SK-N-SH (cell line): ENCODE results near the gene SIRT3. TPM values are rescaled to one million over a fixed set of nuclear protein-coding genes. Genes with fewer than 3 reads are reported as not detected.
A peak's percentile ranks its signal among the peaks of the same experiment; 100 is the strongest.
"Not testable (repeated sequence)": the region's sequence is repeated elsewhere in the genome, so short reads cannot be mapped to it uniquely, and the experiment has no call there.

Source experiments
- CTCF ChIA-PET: fragments of 300-600, 350-600 bp; formaldehyde crosslinking; extraction: SDS; loops from one replicate; lab custom pipeline; 2021; lab: Yijun Ruan, JAX
- POLR2A ChIA-PET: fragments of 350-600 bp; sonication (Branson Sonifier 250); formaldehyde crosslinking; extraction: SDS; loops from one replicate; lab custom pipeline; 2020; ENCODE audit warnings: antibody characterized with exemption, inconsistent platforms; lab: Yijun Ruan, JAX
- DNase-seq: peaks from one replicate; pipeline ENCODE4 v3.0.0; 2012
- H2AFZ ChIP-seq: fragments of 200-600 bp; sonication (generic); 2 replicates; pipeline ENCODE4 v1.8.1; 2016; ENCODE audit warnings: antibody characterized with exemption, mild to moderate bottlenecking, low read depth
- H3F3A ChIP-seq: fragments of 200-600 bp; sonication (generic); replicated peaks from 2 replicates; pipeline ENCODE3; 2016; ENCODE audit warnings: antibody characterized with exemption, mild to moderate bottlenecking; ENCODE audit not compliant: insufficient read depth
- H3K27ac ChIP-seq, 2 experiments: fragments of 200-500 bp in 1 of 2; fragments of 200-600 bp in 1 of 2; sonication (Bioruptor generic) in 1 of 2; sonication (generic), shearing (Covaris generic) in 1 of 2; 2 replicates each; pipeline versions ENCODE4 v1.5.1 to v1.6.1; 2014 to 2016; ENCODE audit warnings: low read depth in 2 of 2, inconsistent platforms in 1 of 2, low read length in 1 of 2, mild to moderate bottlenecking in 1 of 2, mixed read lengths in 1 of 2
- H3K27me3 ChIP-seq: fragments of 200-600 bp; sonication (generic), shearing (Covaris generic); 2 replicates; pipeline ENCODE4 v1.6.1; 2016; ENCODE audit warnings: mixed run types; ENCODE audit not compliant: insufficient read depth
- H3K36me3 ChIP-seq, 2 experiments: fragments of 200-500 bp in 1 of 2; fragments of 200-600 bp in 1 of 2; sonication (Bioruptor generic) in 1 of 2; sonication (generic) in 1 of 2; replicated peaks in 1 of 2; 2 replicates each; pipeline versions ENCODE3 to v1.5.1; 2014 to 2016; ENCODE audit warnings: low read length in 1 of 2, mild to moderate bottlenecking in 1 of 2; ENCODE audit not compliant: insufficient read depth in 2 of 2, control insufficient read depth in 1 of 2
- H3K4me1 ChIP-seq, 2 experiments: fragments of 200-500 bp in 1 of 2; fragments of 200-600 bp in 1 of 2; sonication (Bioruptor generic) in 1 of 2; sonication (generic), shearing (Covaris generic) in 1 of 2; 2 replicates each; pipeline versions ENCODE4 v1.5.1 to v1.6.1; 2014 to 2016; ENCODE audit warnings: low read depth in 1 of 2, low read length in 1 of 2, mixed run types in 1 of 2; ENCODE audit not compliant: insufficient read depth in 2 of 2, control insufficient read depth in 1 of 2
- H3K4me2 ChIP-seq: fragments of 200-600 bp; sonication (generic), shearing (Covaris generic); 2 replicates; pipeline ENCODE4 v1.6.1; 2017; ENCODE audit warnings: mixed run types
- H3K4me3 ChIP-seq, 2 experiments: fragments of 200-500 bp in 1 of 2; fragments of 200-600 bp in 1 of 2; sonication (Bioruptor generic) in 1 of 2; sonication (generic), shearing (Covaris generic) in 1 of 2; 2 replicates each; pipeline versions ENCODE4 v1.5.1 to v1.8.1; 2014 to 2016; ENCODE audit warnings: low read depth in 2 of 2, inconsistent platforms in 1 of 2, low read length in 1 of 2, mild to moderate bottlenecking in 1 of 2, mixed read lengths in 1 of 2, moderate library complexity in 1 of 2
- H3K79me2 ChIP-seq: fragments of 200-600 bp; sonication (generic); 2 replicates; pipeline ENCODE4 v1.8.1; 2017; ENCODE audit warnings: mild to moderate bottlenecking; ENCODE audit not compliant: insufficient read depth
- H3K9ac ChIP-seq: fragments of 200-600 bp; sonication (generic); 2 replicates; pipeline ENCODE4 v1.6.1; 2017; ENCODE audit warnings: mixed run types
- H3K9me2 ChIP-seq: fragments of 200-600 bp; sonication (generic); 2 replicates; pipeline ENCODE4 v1.6.1; 2017; ENCODE audit warnings: mixed run types
- H3K9me3 ChIP-seq: fragments of 200-600 bp; sonication (generic); 2 replicates; pipeline ENCODE4 v1.6.1; 2017; ENCODE audit warnings: mixed run types, mild to moderate bottlenecking, moderate library complexity
- H4K20me1 ChIP-seq: fragments of 200-600 bp; sonication (generic); 2 replicates; pipeline ENCODE4 v1.6.1; 2017; ENCODE audit warnings: mild to moderate bottlenecking, mixed run types; ENCODE audit not compliant: insufficient read depth
- CTCF ChIP-seq: fragments of 200-600 bp; sonication (generic); IDR thresholded peaks from 2 replicates; pipeline ENCODE4 v1.6.1; 2017; ENCODE audit warnings: antibody characterized with exemption, mild to moderate bottlenecking, moderate library complexity
- RAD21 ChIP-seq: IDR thresholded peaks from 2 replicates; pipeline ENCODE4 v1.6.1; 2012; ENCODE audit warnings: mild to moderate bottlenecking, low read length
- SMC3 ChIP-seq: IDR thresholded peaks from 2 replicates; pipeline ENCODE4 v1.6.1; 2012; ENCODE audit warnings: low read depth, low read length, improper control_type of control experiment
- WGBS: methylation state at CpG from one replicate; pipeline ENCODE4 v1.1.6; 2017; ENCODE audit warnings: low lambda C conversion rate; 5-methylcytosine and 5-hydroxymethylcytosine counted together
- polyA plus RNA-seq, 3 experiments: library from polyadenylated mRNA; depleted of rRNA; stranded (reverse); fragments of >200 nt; gene quantifications; 2 replicates each; pipeline ENCODE4 v1.2.3, GENCODE V29; 2012

Gene SIRT3
- polyA plus RNA-seq, 1 of the 3 experiments (the other 2 are of a cell fraction), result 34.4 TPM

- DNase-seq, H3K4me3 ChIP-seq, H3K9me3 ChIP-seq, H3K9me2 ChIP-seq, H3K4me1 ChIP-seq, H3K4me2 ChIP-seq, CTCF ChIA-PET, H2AFZ ChIP-seq, H3K27ac ChIP-seq, H3F3A ChIP-seq, H3K27me3 ChIP-seq, POLR2A ChIA-PET, H3K9ac ChIP-seq, H3K36me3 ChIP-seq, H3K79me2 ChIP-seq, H4K20me1 ChIP-seq: not testable (repeated sequence)
- peak; percentile 19; the same call in 1 of the 2 replicates for TF ChIP-seq RAD21
- peak; percentile 57 for TF ChIP-seq CTCF
- 0 out of 2 replicates have a peak, but pooled peaks have one; percentile 6 for TF ChIP-seq SMC3
- 71% methylated on average over 4 of the region's 8 CpGs for WGBS
These were observed 44.4 kb downstream of the SIRT3 start for GRCh38 chr11:191490-192478.

GRCh38 chr11:190546-190945, 45.6 kb downstream of the SIRT3 start:
- H3K36me3 ChIP-seq, H3K27me3 ChIP-seq, H3K9ac ChIP-seq, H3K79me2 ChIP-seq, H3K4me2 ChIP-seq, H3K9me3 ChIP-seq, CTCF ChIA-PET, H2AFZ ChIP-seq, DNase-seq, POLR2A ChIA-PET, H3K4me1 ChIP-seq, H3K4me3 ChIP-seq, H3K9me2 ChIP-seq, H4K20me1 ChIP-seq, H3K27ac ChIP-seq, H3F3A ChIP-seq: not testable (repeated sequence)
- WGBS, result 58% methylated on average over 5 of the region's 5 CpGs

- H3K9ac ChIP-seq, H3K4me1 ChIP-seq, H3K9me2 ChIP-seq, H3K27ac ChIP-seq, H3K9me3 ChIP-seq, H3K4me2 ChIP-seq, H4K20me1 ChIP-seq, H3K4me3 ChIP-seq, H3K36me3 ChIP-seq, H3F3A ChIP-seq, POLR2A ChIA-PET, H2AFZ ChIP-seq, H3K27me3 ChIP-seq, CTCF ChIA-PET, DNase-seq, H3K79me2 ChIP-seq: not testable (repeated sequence)
- 43% methylated on average over 3 of the region's 25 CpGs for WGBS
These were observed 46.3 kb downstream of the SIRT3 start for GRCh38 chr11:189843-190311.

GRCh38 chr11:189200-189783, 46.9 kb downstream of the SIRT3 start:
- H3K9me2 ChIP-seq, CTCF ChIA-PET, H3K9me3 ChIP-seq, H2AFZ ChIP-seq, H3K27me3 ChIP-seq, H3F3A ChIP-seq, POLR2A ChIA-PET, H3K4me1 ChIP-seq, H3K27ac ChIP-seq, H3K36me3 ChIP-seq, H3K4me2 ChIP-seq, H4K20me1 ChIP-seq, H3K79me2 ChIP-seq, DNase-seq, H3K9ac ChIP-seq, H3K4me3 ChIP-seq: not testable (repeated sequence)
- WGBS, result 86% methylated on average over 45 of the region's 55 CpGs

- H3K9me3 ChIP-seq, H3K9me2 ChIP-seq, H3K4me1 ChIP-seq, CTCF ChIA-PET, H3K27me3 ChIP-seq, H3K27ac ChIP-seq, H2AFZ ChIP-seq, H3K36me3 ChIP-seq, H3K9ac ChIP-seq, H3F3A ChIP-seq, H4K20me1 ChIP-seq, H3K79me2 ChIP-seq, POLR2A ChIA-PET, DNase-seq, H3K4me2 ChIP-seq, H3K4me3 ChIP-seq: not testable (repeated sequence)
- WGBS, result 0% methylated on average over 2 of the region's 13 CpGs
These were observed 55.9 kb downstream of the SIRT3 start for GRCh38 chr11:180242-180641.
